Measurements from ENCODE around the gene ATXN7L1. TPM values are rescaled to one million over a fixed set of nuclear protein-coding genes. Genes with fewer than 3 reads are reported as not detected.

ATXN7L1 gene
- total and polyA plus RNA-seq, 2 of the 13 experiments (the other 11 are each of a cell fraction or from before 2014, with no cell fraction given), result 4.1 to 7.8 TPM

DNA sequence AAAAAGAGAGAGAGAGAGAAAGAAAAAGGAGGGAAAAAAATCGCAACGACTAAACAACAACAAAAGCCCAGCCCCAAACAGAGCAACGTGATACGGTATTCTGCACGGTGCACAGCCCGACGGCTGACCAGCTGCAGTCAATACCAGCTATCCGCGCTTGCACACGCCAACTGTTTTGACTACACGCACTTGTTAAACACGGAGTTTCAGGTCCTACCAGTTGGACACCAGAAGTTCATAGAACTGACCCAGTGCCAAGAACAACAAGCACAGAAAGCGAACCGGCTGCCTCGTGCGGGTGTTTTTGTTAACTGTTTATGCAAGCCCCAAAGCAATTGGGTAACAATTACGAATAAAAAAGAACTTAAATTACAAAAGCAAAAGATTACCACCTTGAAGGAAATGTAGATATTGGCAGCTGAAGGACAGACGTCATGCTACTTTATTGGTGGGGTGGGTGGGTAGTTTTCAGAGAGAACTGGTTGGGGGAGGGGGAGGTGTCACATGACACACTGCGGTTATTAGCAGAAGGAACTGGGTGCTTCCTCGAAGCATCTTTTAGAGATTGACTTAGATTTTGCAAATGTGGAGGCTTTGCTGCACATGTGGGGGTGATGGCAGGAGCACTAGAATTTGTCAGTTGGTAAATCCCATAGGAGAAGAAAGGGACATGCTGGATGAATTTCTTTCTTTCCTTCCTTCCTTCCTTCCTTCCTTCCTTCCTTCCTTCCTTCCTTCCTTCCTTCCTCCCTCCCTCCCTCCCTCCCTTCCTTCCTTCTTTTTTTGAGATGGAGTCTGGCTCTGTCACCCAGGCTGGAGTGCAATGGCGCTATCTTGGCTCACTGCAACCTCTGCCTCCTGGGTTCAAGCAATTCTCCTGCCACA lies 184.5 kb downstream of the ATXN7L1 start:
- Histone ChIP-seq H3K79me2 (ENCODE audit: insufficient read depth, low read length) (no peaks in the 10 kb centered on the region), H2AFZ (ENCODE audit: low read length) (no peak overlapping the region), H3K9me3 (ENCODE audit: low read length) (no peaks in the 10 kb centered on the region), H3K27me3 (ENCODE audit: control insufficient read depth in 1 of 2, insufficient read depth in 2 of 2, low read length in 2 of 2) (no peaks in the 10 kb centered on the region), H3K36me3 (replicated peaks in 1 of 2; ENCODE audit: control insufficient read depth in 1 of 2, insufficient read depth in 2 of 2, low read length in 2 of 2) (no peaks in the 10 kb centered on the region), H4K20me1 (ENCODE audit: insufficient read depth, low read length) (no peaks in the 10 kb centered on the region), H3K4me1 (ENCODE audit: insufficient read depth, low read length) (no peaks in the 10 kb centered on the region), H3K9ac (ENCODE audit: insufficient read depth, low read depth, low read length) (no peak overlapping the region), H3K27ac (ENCODE audit: extremely low read length, insufficient read depth, low read length) (no peak overlapping the region), H3K4me3 (replicated peaks in 1 of 3; ENCODE audit: insufficient read depth in 1 of 3, low read depth in 2 of 3, low read length in 3 of 3) (no peak overlapping the region), H3K4me2 (ENCODE audit: low read depth, low read length) (no peak overlapping the region)
- POLR2A ChIA-PET, result no interaction called here
- ATAC-seq (no peak), DNase-seq (ENCODE audit: low spot score) (no peak), FAIRE-seq (no peak)
- in situ Hi-C loops (cut with HindIII; ENCODE audit: extremely low pct_ligation_motif_present, low pct_unique_long_range_greater_than_20kb) (no loop called here), intact Hi-C loops (cut with micrococcal nuclease; ENCODE audit: unreplicated experiment) (no loop called here)
- CTCF ChIA-PET (ENCODE audit: low intra/inter-chr PET ratio, low total read pairs), result no interaction called here
- 81% methylated on average over 21 of the region's 21 CpGs for WGBS (ENCODE audit: low lambda C conversion rate)
- TF ChIP-seq SP140L (CRISPR knock-in tag; IDR thresholded peaks at IDR 0.05; ENCODE audit: borderline replicate concordance) (no peak), ZNF609 (CRISPR knock-in tag; IDR thresholded peaks at IDR 0.05; ENCODE audit: borderline replicate concordance) (no peak), TFAP4 (IDR thresholded peaks at IDR 0.05; ENCODE audit: borderline replicate concordance, low read depth) (no peak)
- BruUV-seq (replicated peaks), result no TSS peak
